ENCODE data around the gene RC3H2. TPM values are rescaled to one million over a fixed set of nuclear protein-coding genes. Genes with fewer than 3 reads are reported as not detected.
"Not testable (repeated sequence)": the region's sequence is repeated elsewhere in the genome, so short reads cannot be mapped to it uniquely, and the experiment has no call there.

Gene RC3H2
- total RNA-seq, 2 experiments from 2014 or later = 52.6 to 55.0 TPM

DNA sequence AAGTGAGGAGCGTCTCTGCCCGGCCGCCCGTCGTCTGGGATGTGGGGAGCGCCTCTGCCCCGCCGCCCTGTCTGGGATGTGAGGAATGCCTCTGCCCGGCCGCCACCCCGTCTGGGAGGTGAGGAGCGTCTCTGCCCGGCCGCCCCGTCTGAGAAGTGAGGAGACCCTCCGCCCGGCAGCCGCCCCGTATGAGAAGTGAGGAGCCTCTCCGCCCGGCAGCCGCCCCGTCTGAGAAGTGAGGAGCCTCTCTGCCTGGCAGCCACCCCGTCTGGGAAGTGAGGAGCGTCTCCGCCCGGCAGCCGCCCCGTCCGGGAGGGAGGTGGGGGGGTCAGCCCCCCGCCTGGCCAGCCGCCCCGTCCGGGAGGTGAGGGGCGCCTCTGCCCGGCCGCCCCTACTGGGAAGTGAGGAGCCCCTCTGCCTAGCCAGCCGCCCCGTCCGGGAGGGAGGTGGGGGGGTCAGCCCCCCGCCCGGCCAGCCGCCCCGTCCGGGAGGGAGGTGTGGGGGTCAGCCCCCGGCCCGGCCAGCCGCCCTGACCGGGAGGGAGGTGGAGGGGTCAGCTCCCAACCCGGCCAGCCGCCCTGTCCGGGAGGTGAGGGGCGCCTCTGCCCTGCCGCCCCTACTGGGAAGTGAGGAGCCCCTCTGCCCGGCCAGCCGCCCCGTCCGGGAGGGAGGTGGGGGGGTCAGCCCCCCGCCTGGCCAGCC lies 52.9 kb downstream of the RC3H2 start:
- POLR2A ChIA-PET, H3K27ac Mint-ChIP-seq: not testable (repeated sequence)
- peaks cover 12% of the 10 kb centered on the region for H3K4me1 Mint-ChIP-seq

DNA sequence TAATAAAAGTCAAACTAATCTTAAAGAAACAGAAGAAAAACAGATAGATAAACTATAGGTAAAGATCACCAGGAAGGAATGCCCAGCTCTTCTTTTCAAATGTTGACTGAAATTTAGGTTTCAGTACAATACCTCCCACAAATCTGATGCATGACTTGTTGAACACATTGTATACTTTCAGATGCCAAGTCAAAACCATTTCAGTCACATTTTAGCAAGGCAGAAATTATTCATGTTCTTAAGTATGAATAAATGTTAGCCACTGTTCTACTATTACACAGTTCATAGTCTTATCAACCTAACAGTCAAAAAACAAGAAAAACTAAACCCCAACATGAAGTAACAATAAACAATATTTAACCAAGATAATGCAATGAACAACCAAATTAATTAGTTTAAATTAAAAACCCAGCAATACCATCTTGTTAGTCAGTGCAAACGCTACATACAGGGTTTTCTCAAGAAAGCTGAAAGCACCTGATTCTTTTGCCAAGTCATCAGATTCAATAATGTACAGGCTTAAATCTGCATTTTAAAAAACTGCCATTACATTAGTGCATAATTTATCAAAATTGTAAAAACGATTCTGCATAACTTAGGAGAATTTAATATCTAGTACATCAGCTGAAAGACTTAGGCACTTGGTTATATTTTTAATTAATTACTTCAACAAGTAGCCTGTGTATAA lies 56.8 kb downstream of the RC3H2 start:
- H3K27ac Mint-ChIP-seq = no peak overlapping the region
- ATAC-seq (ENCODE audit: low read depth) = no peak
- H3K4me1 Mint-ChIP-seq = peaks cover 33% of the 10 kb centered on the region
- no peaks in the 10 kb centered on the region for H3K27me3 Mint-ChIP-seq
- no peak overlapping the region for H3K4me3 Mint-ChIP-seq
- H3K36me3 Mint-ChIP-seq = peaks cover 44% of the 10 kb centered on the region
- POLR2A ChIA-PET = interaction anchor here (0.8 to 1.1 kb wide), 2 partner anchors 13 to 20 kb away, joined by 3 to 4 read pairs; partner anchors contain the start of gene PDCL
- peaks cover 5% of the 10 kb centered on the region for H3K9me3 Mint-ChIP-seq
- no peak for DNase-seq

More for the DNA sequence above, 52.9 kb downstream of the RC3H2 start:
- ATAC-seq (ENCODE audit: low read depth); H3K9me3 Mint-ChIP-seq; H3K4me3 Mint-ChIP-seq; DNase-seq; H3K27me3 Mint-ChIP-seq: not testable (repeated sequence)
- H3K36me3 Mint-ChIP-seq = peaks cover 47% of the 10 kb centered on the region

DNA sequence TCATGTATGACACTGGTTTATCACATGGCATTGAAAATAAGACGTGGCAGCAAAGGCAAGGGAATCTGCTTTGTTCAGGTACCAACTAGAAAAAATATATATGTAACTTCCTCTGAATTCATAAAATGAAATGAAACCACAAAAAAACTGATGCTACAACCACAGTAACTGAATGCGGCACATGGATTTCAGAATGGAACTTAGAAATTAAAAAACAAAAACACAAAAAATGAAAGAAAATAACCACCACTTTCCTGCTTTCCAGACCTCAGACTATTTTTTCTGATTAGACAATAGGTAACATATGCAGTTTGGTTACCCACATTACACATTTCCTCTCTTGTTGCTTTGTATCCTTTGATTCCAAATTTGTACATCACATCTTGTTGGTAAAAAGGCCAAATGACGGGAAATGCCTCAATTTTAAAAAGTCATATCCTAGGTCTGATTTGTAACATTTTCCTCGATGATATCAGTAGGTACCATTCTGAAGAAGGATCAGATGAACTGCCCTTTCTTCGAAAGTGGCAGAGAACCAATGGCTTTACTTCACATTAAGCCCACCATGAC lies 58.7 kb downstream of the RC3H2 start:
- Mint-ChIP-seq H3K4me1 (peaks cover 33% of the 10 kb centered on the region), H3K4me3 (peak overlapping the region; percentile 43), H3K27ac (peak overlapping the region; percentile 78), H3K9me3 (peaks cover 7% of the 10 kb centered on the region), H3K36me3 (peaks cover 46% of the 10 kb centered on the region), H3K27me3 (no peaks in the 10 kb centered on the region)
- peak; percentile 51 for ATAC-seq (ENCODE audit: low read depth)
- DNase-seq = no peak
- POLR2A ChIA-PET = no interaction called here

DNA sequence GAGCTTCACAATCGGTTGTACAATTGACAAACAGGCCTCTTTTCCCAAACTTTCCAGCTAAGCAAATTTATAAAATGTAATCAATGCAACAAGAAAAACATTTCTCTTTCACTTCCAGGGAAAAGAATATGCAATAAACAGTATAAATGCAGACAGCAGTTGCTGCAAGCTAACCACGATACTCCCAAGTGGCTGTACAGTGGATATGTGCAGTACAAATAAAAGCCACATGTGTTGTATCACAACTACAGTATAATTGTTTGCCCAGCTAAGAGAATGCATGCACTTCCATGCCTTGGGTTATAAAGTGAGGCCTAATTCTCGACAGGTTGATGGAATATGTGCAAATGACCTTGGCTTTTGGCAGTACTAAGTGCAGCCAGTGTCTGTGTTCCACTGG lies 60.0 kb downstream of the RC3H2 start:
- no peak for ATAC-seq (ENCODE audit: low read depth)
- Mint-ChIP-seq H3K4me3 (no peak overlapping the region), H3K9me3 (peaks cover 4% of the 10 kb centered on the region), H3K36me3 (peaks cover 34% of the 10 kb centered on the region), H3K4me1 (peaks cover 32% of the 10 kb centered on the region), H3K27me3 (no peaks in the 10 kb centered on the region), H3K27ac (no peak overlapping the region)
- no peak for DNase-seq
- POLR2A ChIA-PET = interaction anchor here (0.6 to 1.9 kb wide), 3 partner anchors 10 to 17 kb away, joined by 3 to 7 read pairs (median 5); partner anchors contain the start of gene PDCL

DNA sequence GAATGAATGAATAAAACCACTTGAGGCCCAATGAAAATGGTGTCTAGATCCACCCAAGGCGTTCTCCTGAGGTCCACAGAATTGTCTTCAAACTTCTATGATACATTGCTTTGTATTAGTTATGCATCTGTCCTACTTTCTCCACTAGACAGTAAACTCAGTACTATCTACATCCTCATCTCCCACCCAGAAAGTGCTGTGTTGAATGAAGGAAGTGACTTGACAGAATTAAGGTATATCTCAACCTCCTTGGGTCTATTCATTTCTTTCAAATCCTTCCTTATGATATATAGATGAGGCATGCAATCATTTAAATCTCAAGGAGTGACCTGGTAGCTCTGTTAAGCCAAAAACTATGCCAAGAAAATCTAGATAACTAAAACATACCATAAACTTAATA lies 61.0 kb downstream of the RC3H2 start:
- ATAC-seq (ENCODE audit: low read depth) (no peak), DNase-seq (no peak)
- Mint-ChIP-seq H3K27me3 (no peaks in the 10 kb centered on the region), H3K9me3 (peaks cover 4% of the 10 kb centered on the region), H3K4me1 (peaks cover 28% of the 10 kb centered on the region), H3K36me3 (peaks cover 29% of the 10 kb centered on the region), H3K4me3 (no peak overlapping the region), H3K27ac (peak overlapping the region; percentile 15)
- POLR2A ChIA-PET = interaction anchor here (0.6 to 1.9 kb wide), 3 partner anchors 9 to 16 kb away, joined by 3 to 7 read pairs (median 5); partner anchors contain the start of gene PDCL

DNA sequence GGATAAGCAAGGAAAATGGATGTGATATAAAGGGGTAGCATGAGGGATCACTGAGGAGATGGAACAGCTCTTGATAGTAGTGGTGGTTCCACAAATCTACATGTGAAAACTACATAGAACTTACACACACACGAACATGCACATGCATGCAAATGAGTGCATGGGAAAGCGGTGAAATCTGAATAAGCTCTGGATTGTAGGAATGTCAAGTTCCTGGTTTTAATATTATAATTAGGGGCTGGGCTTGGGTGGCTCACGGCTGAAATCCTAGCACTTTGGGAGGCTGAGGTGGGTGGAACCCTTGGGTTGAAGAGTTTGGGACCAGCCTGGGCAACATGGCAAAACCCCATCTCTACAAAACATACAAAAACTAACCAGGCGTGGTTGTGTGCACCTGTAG lies 63.7 kb downstream of the RC3H2 start:
- no peak for ATAC-seq (ENCODE audit: low read depth)
- Mint-ChIP-seq H3K36me3 (peaks cover 19% of the 10 kb centered on the region), H3K4me3 (no peak overlapping the region), H3K27me3 (no peaks in the 10 kb centered on the region), H3K27ac (no peak overlapping the region), H3K4me1 (peaks cover 22% of the 10 kb centered on the region), H3K9me3 (peaks cover 4% of the 10 kb centered on the region)
- no peak for DNase-seq
- POLR2A ChIA-PET = interaction anchor here (0.6 kb wide), 1 partner anchor 11 kb away, joined by 3 read pairs; no protein-coding TSS in a partner anchor

DNA sequence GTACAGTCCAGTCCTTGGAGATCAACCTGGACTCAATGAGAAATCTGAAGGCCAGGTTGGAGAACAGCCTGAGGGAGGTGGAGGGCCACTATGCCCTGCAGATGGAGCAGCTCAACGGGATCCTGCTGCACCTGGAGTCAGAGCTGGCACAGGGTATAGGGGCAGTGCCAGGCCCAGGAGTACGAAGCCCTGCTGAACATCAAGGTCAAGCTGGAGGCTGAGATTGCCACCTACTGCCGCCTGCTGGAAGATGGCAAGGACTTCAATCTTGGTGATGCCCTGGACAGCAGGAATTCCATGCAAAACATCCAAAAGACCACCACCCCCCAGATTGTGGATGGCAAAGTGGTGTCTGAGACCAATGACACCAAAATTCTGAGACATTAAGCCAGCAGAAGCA lies 66.7 kb downstream of the RC3H2 start:
- not testable (repeated sequence) for H3K36me3 Mint-ChIP-seq; H3K27ac Mint-ChIP-seq; DNase-seq; H3K27me3 Mint-ChIP-seq; ATAC-seq (ENCODE audit: low read depth); H3K4me3 Mint-ChIP-seq; H3K9me3 Mint-ChIP-seq
- H3K4me1 Mint-ChIP-seq = peaks cover 17% of the 10 kb centered on the region
- POLR2A ChIA-PET = interaction anchor here (1.5 kb wide), 1 partner anchor 11 kb away, joined by 4 read pairs; the partner anchor contains the start of gene PDCL

DNA sequence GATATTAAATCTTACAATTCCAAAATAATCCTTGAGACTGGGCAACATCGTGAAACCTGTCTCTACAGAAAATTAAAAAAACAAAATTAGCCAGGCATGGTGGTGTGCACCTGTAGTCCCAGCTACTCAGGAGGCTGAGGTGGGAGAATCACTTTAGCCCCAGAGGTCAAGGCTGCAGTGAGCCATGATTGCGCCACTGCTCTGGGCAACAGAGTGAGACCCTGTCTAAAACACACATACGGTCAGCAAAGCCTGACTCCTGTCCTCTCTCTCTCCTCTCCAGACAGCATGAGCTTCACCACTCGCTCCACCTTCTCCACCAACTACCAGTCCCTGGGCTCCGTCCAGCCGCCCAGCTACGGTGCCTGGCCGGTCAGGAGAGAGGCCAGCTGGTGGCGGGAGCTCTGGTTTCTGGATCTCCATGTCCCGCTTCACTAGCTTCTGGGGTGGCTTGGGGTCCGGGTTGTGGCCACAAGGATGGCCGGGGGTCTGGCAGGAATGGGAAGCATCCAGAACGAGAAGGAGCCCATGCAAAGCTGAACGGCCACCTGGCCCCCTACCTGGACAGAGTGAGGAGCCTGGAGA lies 67.8 kb downstream of the RC3H2 start:
- H3K9me3 Mint-ChIP-seq = peaks cover 1% of the 10 kb centered on the region
- POLR2A ChIA-PET = interaction anchor here (1.5 to 3.3 kb wide), 2 partner anchors 10 to 67 kb away, joined by 4 to 25 read pairs; partner anchors contain the start of genes PDCL and RC3H2
- peaks cover 19% of the 10 kb centered on the region for H3K4me1 Mint-ChIP-seq
- H3K27ac Mint-ChIP-seq = no peak overlapping the region
- ATAC-seq (ENCODE audit: low read depth) = no peak
- no peak overlapping the region for H3K4me3 Mint-ChIP-seq
- H3K27me3 Mint-ChIP-seq = no peaks in the 10 kb centered on the region
- no peak for DNase-seq
- no peaks in the 10 kb centered on the region for H3K36me3 Mint-ChIP-seq

DNA sequence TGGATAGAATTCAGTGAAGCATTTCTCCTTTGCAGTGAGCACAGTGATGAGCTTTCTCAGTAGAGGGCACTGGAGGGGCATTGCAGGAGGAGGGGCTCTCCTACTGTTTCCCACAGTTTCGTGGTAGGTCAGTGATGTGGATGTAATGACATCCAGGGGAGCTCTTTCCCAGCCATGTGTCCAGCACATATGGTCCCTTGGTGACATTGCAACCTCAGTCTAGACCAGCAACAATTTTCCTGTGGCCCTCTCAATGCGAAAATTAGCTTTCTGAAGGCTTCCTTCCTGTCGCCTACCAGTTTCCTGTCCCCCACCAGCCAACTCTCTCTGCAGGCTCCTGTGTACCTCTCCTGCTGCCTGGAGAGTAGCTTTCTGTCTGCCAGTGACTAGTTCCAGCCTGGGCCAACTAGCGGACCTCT lies 69.8 kb downstream of the RC3H2 start:
- Mint-ChIP-seq H3K9me3 (no peaks in the 10 kb centered on the region), H3K27ac (peak overlapping the region; percentile 93), H3K27me3 (no peaks in the 10 kb centered on the region), H3K4me3 (peak overlapping the region; percentile 74), H3K36me3 (no peaks in the 10 kb centered on the region), H3K4me1 (peaks cover 22% of the 10 kb centered on the region)
- peak; percentile 89 for ATAC-seq (ENCODE audit: low read depth)
- POLR2A ChIA-PET = interaction anchor here (0.8 to 3.3 kb wide), 10 partner anchors 9 to 1381 kb away, joined by 3 to 25 read pairs (median 5); partner anchors contain the start of genes RABGAP1, RBM18, RC3H2 and ZBTB26
- DNase-seq = peak; percentile 50

DNA sequence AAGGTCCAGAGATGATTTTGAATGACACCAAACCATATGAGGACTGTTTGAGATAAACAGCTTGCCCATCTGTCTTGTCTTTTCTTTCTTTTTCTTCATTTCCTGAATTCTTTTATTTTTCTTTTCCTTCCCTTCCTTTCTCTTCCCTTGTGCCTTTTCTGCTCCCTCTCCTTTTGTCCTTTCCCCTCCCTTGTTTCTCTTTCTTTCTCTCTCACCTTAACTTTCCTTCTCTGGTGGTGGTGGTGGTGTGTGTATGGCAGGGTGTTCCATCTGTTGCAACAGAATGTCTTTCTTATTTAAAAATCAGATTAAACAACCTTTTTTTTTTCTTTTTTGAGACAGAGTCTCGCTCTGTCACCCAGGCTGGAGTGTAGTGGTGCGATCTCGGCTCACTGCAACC lies 73.0 kb downstream of the RC3H2 start:
- no peaks in the 10 kb centered on the region for H3K27me3 Mint-ChIP-seq
- no peak overlapping the region for H3K27ac Mint-ChIP-seq
- no peak overlapping the region for H3K4me3 Mint-ChIP-seq
- DNase-seq (no peak), ATAC-seq (ENCODE audit: low read depth) (no peak)
- H3K36me3 Mint-ChIP-seq = no peaks in the 10 kb centered on the region
- POLR2A ChIA-PET = interaction anchor here (0.8 kb wide), 1 partner anchor 28 kb away, joined by 4 read pairs; no protein-coding TSS in a partner anchor
- no peaks in the 10 kb centered on the region for H3K9me3 Mint-ChIP-seq
- peaks cover 19% of the 10 kb centered on the region for H3K4me1 Mint-ChIP-seq

DNA sequence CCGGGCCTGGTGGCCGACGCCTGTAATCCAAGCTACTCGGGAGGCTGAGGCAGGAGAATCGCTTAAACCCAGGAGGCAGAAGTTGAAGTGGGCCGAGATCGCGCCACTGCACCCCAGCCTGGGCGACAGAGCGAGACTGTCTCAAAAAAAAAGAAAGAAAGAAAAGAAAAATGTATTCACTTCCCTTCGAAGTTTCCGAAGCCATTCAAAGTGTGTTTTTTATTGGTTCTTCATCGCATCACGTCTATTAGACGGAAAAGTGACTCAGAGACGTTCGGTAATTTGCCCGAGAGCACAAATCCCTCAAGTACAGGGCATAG lies 76.2 kb downstream of the RC3H2 start:
- H3K36me3 Mint-ChIP-seq; DNase-seq; H3K9me3 Mint-ChIP-seq; ATAC-seq (ENCODE audit: low read depth); H3K27me3 Mint-ChIP-seq: not testable (repeated sequence)
- Mint-ChIP-seq H3K4me3 (peak overlapping the region; percentile 100), H3K4me1 (peaks cover 27% of the 10 kb centered on the region), H3K27ac (peak overlapping the region; percentile 95)
- POLR2A ChIA-PET = interaction anchor here (1.2 to 2.6 kb wide), 6 partner anchors 9 to 84 kb away, joined by 5 to 11 read pairs (median 8); partner anchors contain the start of gene ZBTB6

DNA sequence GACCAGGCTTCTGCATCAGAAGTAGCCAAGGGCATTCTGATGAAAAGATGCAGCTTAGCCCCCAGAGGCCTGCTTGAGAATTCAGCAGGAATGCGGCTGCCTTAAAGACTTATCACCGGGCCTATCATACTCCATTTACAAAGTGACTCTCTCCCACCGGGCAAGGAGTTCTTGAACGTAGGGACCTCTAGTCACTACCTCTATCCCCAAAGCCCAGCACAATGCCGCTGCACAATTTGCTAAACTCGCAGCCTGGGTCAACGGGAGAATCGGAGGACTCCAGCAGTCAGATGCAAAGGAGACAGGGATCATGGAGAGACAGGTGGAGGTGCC lies 77.4 kb downstream of the RC3H2 start:
- H3K4me3 Mint-ChIP-seq = peak overlapping the region; percentile 100
- POLR2A ChIA-PET = interaction anchor here (0.7 to 2.6 kb wide), 11 partner anchors 8 to 113 kb away, joined by 3 to 11 read pairs (median 5); partner anchors contain the start of genes RABGAP1, ZBTB26 and ZBTB6
- H3K9me3 Mint-ChIP-seq = no peaks in the 10 kb centered on the region
- DNase-seq = no peak
- peaks cover 30% of the 10 kb centered on the region for H3K4me1 Mint-ChIP-seq
- H3K27me3 Mint-ChIP-seq = no peaks in the 10 kb centered on the region
- peaks cover 12% of the 10 kb centered on the region for H3K36me3 Mint-ChIP-seq
- ATAC-seq (ENCODE audit: low read depth) = peak; percentile 2
- H3K27ac Mint-ChIP-seq = peak overlapping the region; percentile 95

DNA sequence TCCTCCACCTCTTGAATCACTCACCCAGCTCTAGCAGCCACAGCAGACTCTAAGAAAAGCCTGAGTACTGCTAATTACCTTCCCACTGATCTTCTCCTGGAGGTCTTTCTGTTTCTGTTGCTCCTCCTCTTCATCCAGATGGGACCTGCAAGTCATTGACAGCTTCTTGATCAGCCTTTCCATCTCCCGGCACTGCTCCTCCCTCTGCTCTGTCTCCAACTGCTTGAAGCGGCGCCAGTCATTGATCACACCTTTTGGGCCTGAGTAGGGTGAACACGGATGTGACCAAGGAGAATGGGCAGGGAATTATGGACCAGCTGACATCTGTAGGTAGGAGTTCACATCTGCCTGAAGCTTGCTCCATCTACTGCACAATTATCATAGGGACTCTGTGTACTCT lies 82.2 kb downstream of the RC3H2 start:
- no peak for DNase-seq
- Mint-ChIP-seq H3K27ac (peak overlapping the region; percentile 26), H3K4me1 (peaks cover 31% of the 10 kb centered on the region), H3K9me3 (no peaks in the 10 kb centered on the region), H3K36me3 (peaks cover 25% of the 10 kb centered on the region), H3K4me3 (no peak overlapping the region), H3K27me3 (no peaks in the 10 kb centered on the region)
- POLR2A ChIA-PET = no interaction called here
- no peak for ATAC-seq (ENCODE audit: low read depth)
